GM12891 (cell line): Measurements from ENCODE around the gene IFNE.
A peak's percentile ranks its signal among the peaks of the same experiment; 100 is the strongest.

ENCODE experiments used
- DNase-seq: peaks from one replicate; pipeline ENCODE4 v3.0.0; 2011; ENCODE audit warnings: low spot score; ENCODE audit not compliant: insufficient read length
- FAIRE-seq: peaks from 2 replicates; lab custom pipeline; 2011; peaks lifted over from hg19 to GRCh38; lab: Jason Lieb, UNC
- PAX5 ChIP-seq: IDR thresholded peaks from 2 replicates; pipeline ENCODE4 v1.6.1; 2011; ENCODE audit warnings: low read length, moderate library complexity, mild to moderate bottlenecking; ENCODE audit not compliant: insufficient read depth, severe bottlenecking
- POLR2A ChIP-seq: IDR thresholded peaks from 2 replicates; pipeline ENCODE4 v1.6.1; 2011; ENCODE audit warnings: low read depth, low read length, control low read depth
- POLR2AphosphoS5 ChIP-seq: IDR thresholded peaks from 2 replicates; pipeline ENCODE4 v1.6.1; 2011; ENCODE audit warnings: low read depth, low read length, control low read depth
- POU2F2 ChIP-seq: IDR thresholded peaks from 2 replicates; pipeline ENCODE4 v1.6.1; 2011; ENCODE audit warnings: low read depth, mild to moderate bottlenecking, control low read depth, low read length, moderate library complexity
- SPI1 ChIP-seq: IDR thresholded peaks from 2 replicates; pipeline ENCODE4 v1.6.1; 2011; ENCODE audit warnings: low read depth, low read length, control low read depth
- TAF1 ChIP-seq: IDR thresholded peaks from 2 replicates; pipeline ENCODE4 v1.6.1; 2011; ENCODE audit warnings: low read depth, low read length, control low read depth

Gene IFNE

GRCh38 chr9:21504113-21504512, 22.0 kb upstream of the IFNE start:
- DNase-seq (no peak), FAIRE-seq (no peak)
- TF ChIP-seq SPI1 = no peak
- TF ChIP-seq POU2F2 = no peak
- no peak for TF ChIP-seq POLR2AphosphoS5
- TF ChIP-seq PAX5 = no peak
- TF ChIP-seq POLR2A = no peak

DNA sequence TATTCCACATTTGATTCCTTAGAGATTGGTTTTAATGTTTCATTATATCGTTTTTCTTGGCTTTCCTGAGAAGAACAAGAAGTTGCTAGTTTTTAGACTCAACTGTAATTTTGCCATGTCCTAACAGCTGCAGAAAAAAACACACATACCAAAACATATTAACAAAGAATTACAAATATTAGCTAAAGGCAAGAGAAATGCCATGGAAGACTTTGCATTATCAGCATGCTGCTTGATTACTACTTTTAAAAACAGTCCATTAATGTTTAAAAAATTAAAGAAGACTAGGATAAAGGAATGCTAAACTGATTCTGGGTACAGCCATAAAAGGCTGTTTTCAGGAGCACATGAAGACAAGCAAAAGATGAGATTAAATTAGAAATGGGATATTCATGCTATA, 20.5 kb upstream of the IFNE start:
- TF ChIP-seq POU2F2 = no peak
- no peak for TF ChIP-seq POLR2AphosphoS5
- TF ChIP-seq SPI1 = no peak
- TF ChIP-seq PAX5 = no peak
- no peak for TF ChIP-seq POLR2A
- no peak for TF ChIP-seq TAF1
- no peak for FAIRE-seq
- no peak for DNase-seq

DNA sequence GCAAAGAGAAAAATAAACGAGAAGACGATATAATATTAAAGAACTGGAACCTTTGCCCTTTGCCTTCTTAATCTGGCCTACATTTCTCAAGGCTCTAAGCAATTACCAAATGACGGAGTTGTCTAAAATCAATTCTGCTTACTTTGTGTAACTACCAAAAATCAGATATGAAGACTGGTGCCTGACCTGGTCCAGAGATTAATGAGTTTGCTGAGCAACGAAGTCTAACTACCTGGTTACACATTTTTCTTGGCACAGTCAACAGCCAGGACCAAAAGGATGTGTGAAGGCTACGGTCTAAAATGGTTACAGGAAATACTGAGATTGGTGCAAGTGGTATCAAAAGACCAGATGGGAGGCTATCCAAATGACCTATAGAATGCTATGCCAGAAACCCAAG, 17.8 kb upstream of the IFNE start:
- DNase-seq (no peak), FAIRE-seq (no peak)
- no peak for TF ChIP-seq SPI1
- TF ChIP-seq TAF1 = no peak

GRCh38 chr9:21491756-21492155, 9.6 kb upstream of the IFNE start:
- TF ChIP-seq POLR2A = no peak
- TF ChIP-seq SPI1 = no peak
- TF ChIP-seq POLR2AphosphoS5 = no peak
- TF ChIP-seq POU2F2 = no peak
- no peak for TF ChIP-seq PAX5
- no peak for TF ChIP-seq TAF1
- FAIRE-seq (no peak), DNase-seq (no peak)

DNA sequence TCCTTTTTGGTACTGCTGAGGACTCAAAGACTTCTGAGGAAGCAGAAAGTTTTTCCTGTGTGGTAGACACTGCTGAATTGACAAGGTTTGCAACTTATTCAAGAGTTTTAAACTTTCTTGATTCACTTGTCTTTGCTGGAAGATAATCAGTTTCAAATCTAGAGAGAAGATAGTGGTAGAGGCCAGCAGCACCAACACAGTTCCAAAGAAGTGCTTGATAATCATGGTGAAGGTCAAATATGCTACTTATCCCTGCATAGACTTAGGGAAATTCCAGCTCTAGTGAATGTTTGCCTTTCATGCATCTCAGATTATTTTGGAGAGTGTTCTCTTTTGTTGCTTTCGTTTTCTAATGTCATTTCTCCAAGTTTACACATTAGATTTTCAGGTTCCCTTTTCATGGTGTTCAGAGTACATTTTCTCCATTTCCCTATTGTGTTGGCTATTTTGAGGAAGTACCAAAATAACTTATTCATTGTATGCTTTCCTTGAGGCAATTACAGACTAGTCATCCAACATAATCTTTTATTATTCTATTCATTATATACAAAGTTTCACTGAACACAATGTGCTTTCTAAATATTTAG, 550 bp downstream of the IFNE start:
- FAIRE-seq (no peak), DNase-seq (no peak)

GRCh38 chr9:21479152-21479702, 2.9 kb downstream of the IFNE start:
- DNase-seq = no peak
- FAIRE-seq = no peak
- TF ChIP-seq TAF1 = no peak
- TF ChIP-seq POLR2AphosphoS5 = no peak
- TF ChIP-seq SPI1 = no peak
- no peak for TF ChIP-seq POU2F2
- no peak for TF ChIP-seq PAX5
- no peak for TF ChIP-seq POLR2A

More for the DNA sequence above, 550 bp downstream of the IFNE start:
- TF ChIP-seq POLR2A (no peak), POLR2AphosphoS5 (no peak), PAX5 (no peak), TAF1 (no peak), POU2F2 (no peak)

DNA sequence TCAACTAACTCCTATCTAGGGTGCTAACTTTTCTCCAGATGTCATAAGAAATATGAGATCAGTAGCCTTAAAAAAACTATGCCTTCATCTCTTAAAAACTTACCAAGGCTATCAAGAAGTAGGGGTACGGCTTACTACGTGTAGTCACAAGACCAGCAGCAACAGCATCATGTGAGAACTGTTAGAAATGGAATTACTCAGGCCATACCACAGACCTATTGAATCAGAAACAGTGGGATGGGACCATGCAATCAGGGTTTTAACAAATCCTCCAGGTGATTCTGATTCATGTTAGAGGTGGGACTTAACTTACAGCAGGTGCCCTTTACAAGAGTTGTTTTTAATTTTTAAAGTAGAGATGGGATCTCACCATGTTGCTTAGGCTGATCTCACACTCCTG, 4.6 kb downstream of the IFNE start:
- FAIRE-seq = no peak
- no peak for TF ChIP-seq PAX5
- TF ChIP-seq TAF1 = no peak
- no peak for TF ChIP-seq SPI1
- TF ChIP-seq POU2F2 = no peak
- no peak for TF ChIP-seq POLR2A
- no peak for TF ChIP-seq POLR2AphosphoS5
- no peak for DNase-seq

DNA sequence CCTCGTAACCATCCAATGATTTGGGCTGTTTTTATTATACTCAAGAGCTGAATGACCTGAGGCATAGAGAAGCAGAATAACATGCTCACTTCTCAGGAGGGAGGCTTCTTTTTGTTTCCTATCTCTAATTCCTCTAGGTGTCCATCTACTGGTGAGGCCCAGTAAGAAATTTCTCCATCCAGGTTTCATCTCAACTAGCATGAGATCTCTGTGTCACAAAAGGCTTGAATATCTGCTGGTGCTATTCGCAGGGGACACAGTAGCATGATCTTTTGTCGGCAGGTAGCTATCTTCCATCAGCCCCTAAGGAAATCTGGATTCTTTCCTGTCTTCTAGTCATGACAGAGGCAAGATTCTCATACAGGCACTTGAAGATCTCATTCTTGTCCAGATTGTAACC, 8.9 kb downstream of the IFNE start:
- FAIRE-seq (no peak), DNase-seq (no peak)
- no peak for TF ChIP-seq POLR2A
- no peak for TF ChIP-seq PAX5
- TF ChIP-seq POU2F2 = no peak
- TF ChIP-seq POLR2AphosphoS5 = no peak
- TF ChIP-seq TAF1 = no peak
- TF ChIP-seq SPI1 = no peak

DNA sequence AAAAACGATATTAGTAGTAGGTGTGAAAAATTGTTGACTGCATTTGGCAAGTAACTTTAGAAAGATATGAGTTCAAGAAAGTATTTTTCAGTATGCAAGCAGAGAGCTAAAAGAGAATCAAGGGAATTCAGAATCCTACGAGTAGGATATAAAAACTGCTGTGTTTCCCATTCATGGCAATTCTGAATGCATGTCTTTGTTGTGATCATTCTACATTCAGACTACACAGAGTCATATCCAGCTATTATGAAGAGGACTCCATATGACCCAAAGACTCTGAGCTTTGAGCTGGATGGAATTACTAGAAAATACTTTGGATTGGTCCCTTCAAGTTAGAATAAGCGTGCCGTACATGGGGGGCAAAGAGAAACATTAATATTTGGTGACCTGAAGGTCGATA, 12.0 kb downstream of the IFNE start:
- TF ChIP-seq TAF1 = no peak
- FAIRE-seq = no peak
- DNase-seq = no peak

DNA sequence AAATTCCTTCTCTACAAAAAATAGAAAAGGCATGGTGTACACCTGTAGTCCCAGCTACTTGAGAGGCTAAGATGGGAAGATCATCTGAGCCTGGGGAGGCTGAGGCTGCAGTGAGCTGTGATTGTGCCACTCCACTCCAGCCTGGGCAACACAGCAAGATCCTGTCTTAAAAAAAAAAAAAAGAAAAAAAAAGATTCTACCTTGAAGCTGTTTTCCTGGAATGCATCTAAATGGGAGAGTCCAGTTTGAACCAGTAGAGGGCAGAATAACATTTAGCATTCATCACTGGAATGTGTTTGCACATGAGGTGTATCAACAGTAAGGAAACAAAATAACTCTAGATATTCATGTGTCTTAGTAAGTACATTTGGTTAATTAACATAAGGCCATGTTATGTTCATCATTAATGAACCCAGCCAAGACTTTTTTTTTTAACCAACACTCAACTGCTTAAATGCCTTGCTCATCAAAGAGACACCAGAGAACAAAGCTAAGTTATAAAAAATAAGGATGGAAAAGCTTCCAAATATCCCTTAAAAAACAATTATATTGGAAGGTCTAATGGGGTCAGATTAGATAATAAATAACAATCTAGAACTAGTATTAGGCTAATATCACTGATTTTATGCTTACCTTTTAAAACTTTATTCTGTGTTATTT, 16.1 kb downstream of the IFNE start:
- no peak for TF ChIP-seq SPI1
- TF ChIP-seq PAX5 = no peak
- no peak for TF ChIP-seq POLR2A
- no peak for TF ChIP-seq TAF1
- no peak for TF ChIP-seq POLR2AphosphoS5
- TF ChIP-seq POU2F2 = no peak
- peak; percentile 74 for FAIRE-seq
- DNase-seq = no peak

DNA sequence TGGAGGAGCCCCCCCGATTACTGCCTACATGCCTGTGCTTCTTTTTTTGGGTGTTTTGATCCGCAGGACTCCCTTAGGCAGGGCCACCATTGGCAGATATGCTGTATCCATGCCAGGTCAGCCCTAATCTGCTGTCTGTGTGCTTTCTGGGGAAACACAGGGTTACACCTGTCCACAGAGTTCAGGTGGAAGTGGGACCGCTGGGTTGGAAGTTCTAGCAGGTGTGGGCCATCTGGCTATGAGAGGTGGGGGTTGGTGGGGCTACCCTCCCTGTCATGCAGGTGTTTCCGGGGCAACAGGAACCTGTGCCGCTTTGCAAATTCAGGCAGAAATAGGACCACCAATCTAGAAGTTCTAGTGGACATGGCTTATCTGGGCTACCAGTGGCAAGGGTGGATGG, 17.0 kb downstream of the IFNE start:
- no peak for FAIRE-seq
- no peak for TF ChIP-seq POLR2A
- no peak for TF ChIP-seq POLR2AphosphoS5
- TF ChIP-seq TAF1 = no peak
- TF ChIP-seq SPI1 = no peak
- TF ChIP-seq POU2F2 = no peak
- no peak for TF ChIP-seq PAX5
- DNase-seq = no peak
